ENCODE data around the gene ELP6. TPM values are rescaled to one million over a fixed set of nuclear protein-coding genes. Genes with fewer than 3 reads are reported as not detected.

Gene ELP6
- total and polyA plus RNA-seq, 3 donors from 2014 or later: 39.7 to 68.4 (median 44.1) TPM

Small RNAs within 50 kb of the gene (small RNA-seq; reads per million reads assigned to genes)
- 0 reads per million in 2 donors for gene AC099778.2
- gene RN7SL870P: 0 reads per million in 2 donors

Other genes starting within 250 kb of the ELP6 start
- 10 to 100 TPM; 37.2 to 53.0 TPM for gene KIF9, start 230.9 kb downstream of the ELP6 start, total RNA-seq
- gene KIF9, start 230.9 kb downstream of the ELP6 start, polyA plus RNA-seq (ENCODE audit: insufficient read depth, low read depth, low replicate concordance): 115 TPM
- gene KLHL18, start 230.8 kb downstream of the ELP6 start, total RNA-seq: 10 to 100 TPM; 24.7 to 26.2 TPM
- gene KLHL18, start 230.8 kb downstream of the ELP6 start, polyA plus RNA-seq (ENCODE audit: insufficient read depth, low read depth, low replicate concordance): 17.6 TPM
- 100 to 1,000 TPM in 1 of 2 donors, 10 to 100 TPM in 1; 89.3 to 141 TPM for gene PTPN23, start 132.7 kb downstream of the ELP6 start, total RNA-seq
- 30.5 TPM for gene PTPN23, start 132.7 kb downstream of the ELP6 start, polyA plus RNA-seq (ENCODE audit: insufficient read depth, low read depth, low replicate concordance)
- 100 to 1,000 TPM; 276 to 313 TPM for gene SCAP, start 37.8 kb downstream of the ELP6 start, total RNA-seq
- gene SCAP, start 37.8 kb downstream of the ELP6 start, polyA plus RNA-seq (ENCODE audit: insufficient read depth, low read depth, low replicate concordance): 120 TPM
- 1 to 10 TPM; 2.4 to 2.7 TPM for gene CSPG5, start 65.2 kb upstream of the ELP6 start, total RNA-seq
- 4.9 TPM for gene CSPG5, start 65.2 kb upstream of the ELP6 start, polyA plus RNA-seq (ENCODE audit: insufficient read depth, low read depth, low replicate concordance)